HEK293 (cell line): Measurements from ENCODE around the gene PCDH15.

Source experiments
- CTCF ChIA-PET: fragments of 350-600 bp; formaldehyde crosslinking; extraction: SDS; loops from one replicate; lab custom pipeline; 2021; ENCODE audit warnings: antibody characterized with exemption; lab: Yijun Ruan, JAX
- POLR2A ChIA-PET: fragments of 300-600 bp; formaldehyde crosslinking; extraction: SDS; loops from one replicate; lab custom pipeline; 2020; ENCODE audit warnings: antibody characterized with exemption, inconsistent platforms; lab: Yijun Ruan, JAX
- H3K27ac ChIP-seq: fragments of 200-500 bp; sonication (Bioruptor generic); 2 replicates; pipeline ENCODE4 v1.5.1; 2014; ENCODE audit warnings: low read depth, low read length, control low read depth, inconsistent platforms; ENCODE audit errors: extremely low read depth
- H3K36me3 ChIP-seq, 2 experiments: fragments of 200-500 bp in 1 of 2; sonication (Bioruptor generic) in 1 of 2; 1 replicate in 1 of 2; 2 replicates in 1 of 2; pipeline ENCODE4 v1.5.1; 2014 to 2017; ENCODE audit warnings: inconsistent platforms in 2 of 2, low read length in 2 of 2; ENCODE audit not compliant: control insufficient read depth in 2 of 2, insufficient read depth in 1 of 2
- H3K4me1 ChIP-seq: fragments of 200-500 bp; sonication (Bioruptor generic); 2 replicates; pipeline ENCODE4 v1.5.1; 2014; ENCODE audit warnings: mild to moderate bottlenecking, low read length, inconsistent platforms; ENCODE audit not compliant: control insufficient read depth, insufficient read depth
- H3K4me3 ChIP-seq: 2 replicates; pipeline ENCODE4 v1.5.1; 2011; ENCODE audit warnings: low read depth, mild to moderate bottlenecking, control low read depth, low read length, moderate library complexity
- H3K9me3 ChIP-seq: fragments of 200-500 bp; sonication (Bioruptor generic); 2 replicates; pipeline ENCODE4 v1.5.1; 2014; ENCODE audit warnings: low read depth, low read length, inconsistent platforms; ENCODE audit not compliant: control insufficient read depth, insufficient read depth
- ATF2 ChIP-seq: fragments of 450-650 bp; formaldehyde crosslinking; IDR thresholded peaks from 2 replicates; pipeline ENCODE4 v1.5.1; 2016; ENCODE audit warnings: missing biosample characterization, missing genetic modification characterization, low read depth
- KLF17 ChIP-seq: fragments of 450-650 bp; formaldehyde crosslinking; IDR thresholded peaks from 2 replicates; pipeline ENCODE4 v1.5.1; 2016; ENCODE audit warnings: missing biosample characterization, missing genetic modification characterization
- OSR2 ChIP-seq: fragments of 450-650 bp; formaldehyde crosslinking; IDR thresholded peaks from 2 replicates; pipeline ENCODE4 v1.5.1; 2016; ENCODE audit warnings: missing biosample characterization, missing genetic modification characterization
- PRDM1 ChIP-seq: fragments of 450-650 bp; formaldehyde crosslinking; IDR thresholded peaks from 2 replicates; pipeline ENCODE4; 2016; ENCODE audit warnings: missing biosample characterization, missing genetic modification characterization
- WT1 ChIP-seq: fragments of 450-650 bp; formaldehyde crosslinking; IDR thresholded peaks from 2 replicates; pipeline ENCODE4 v1.5.1; 2016; ENCODE audit warnings: missing biosample characterization, missing genetic modification characterization
- ZBTB21 ChIP-seq: fragments of 450-650 bp; formaldehyde crosslinking; IDR thresholded peaks from 2 replicates; pipeline ENCODE4 v1.5.1; 2017; ENCODE audit warnings: missing biosample characterization, missing genetic modification characterization
- ZBTB49 ChIP-seq: fragments of 450-650 bp; formaldehyde crosslinking; IDR thresholded peaks from 2 replicates; pipeline ENCODE4 v1.5.1; 2016; ENCODE audit warnings: missing biosample characterization, missing genetic modification characterization, low read depth
- ZNF133 ChIP-seq: fragments of 450-650 bp; formaldehyde crosslinking; IDR thresholded peaks from 2 replicates; pipeline ENCODE4 v1.5.1; 2016; ENCODE audit warnings: missing biosample characterization, missing genetic modification characterization
- ZNF24 ChIP-seq: fragments of 450-650 bp; formaldehyde crosslinking; IDR thresholded peaks from 2 replicates; pipeline ENCODE4 v1.5.1; 2016; ENCODE audit warnings: missing biosample characterization, missing genetic modification characterization
- ZNF248 ChIP-seq: fragments of 450-650 bp; formaldehyde crosslinking; IDR thresholded peaks from 2 replicates; pipeline ENCODE4 v1.5.1; 2017; ENCODE audit warnings: missing biosample characterization, missing genetic modification characterization
- ZNF341 ChIP-seq: fragments of 450-650 bp; formaldehyde crosslinking; IDR thresholded peaks from 2 replicates; pipeline ENCODE4; 2016; ENCODE audit warnings: low read depth, missing biosample characterization, missing genetic modification characterization
- ZNF362 ChIP-seq: fragments of 450-650 bp; formaldehyde crosslinking; IDR thresholded peaks from 2 replicates; pipeline ENCODE4 v1.5.1; 2016; ENCODE audit warnings: missing biosample characterization, missing genetic modification characterization
- ZNF521 ChIP-seq: fragments of 450-650 bp; formaldehyde crosslinking; IDR thresholded peaks from 2 replicates; pipeline ENCODE4 v1.5.1; 2017; ENCODE audit warnings: missing biosample characterization, mild to moderate bottlenecking, missing genetic modification characterization
- ZNF555 ChIP-seq: fragments of 450-650 bp; formaldehyde crosslinking; conservative IDR thresholded peaks from 2 replicates; pipeline ENCODE4 v1.5.1; 2017; ENCODE audit warnings: missing biosample characterization, mild to moderate bottlenecking, missing genetic modification characterization, inconsistent platforms
- ZNF596 ChIP-seq: fragments of 450-650 bp; IDR thresholded peaks from 2 replicates; pipeline ENCODE4 v1.5.0; 2018; ENCODE audit warnings: missing biosample characterization, mild to moderate bottlenecking, missing genetic modification characterization, moderate library complexity
- ZNF660 ChIP-seq: fragments of 450-650 bp; IDR thresholded peaks from 2 replicates; pipeline ENCODE4 v1.5.1; 2018; ENCODE audit warnings: missing biosample characterization, mild to moderate bottlenecking, missing genetic modification characterization
- TF ChIP-seq, protein P1 (sequence below): fragments of 450-650 bp; formaldehyde crosslinking; IDR thresholded peaks from 2 replicates; pipeline ENCODE4 v1.5.1; 2016; ENCODE audit warnings: missing biosample characterization, missing genetic modification characterization, borderline replicate concordance

The PCDH15 gene

GRCh38 chr10:54808186-54808935 is 7.3 kb upstream of the PCDH15 start:
- no peaks in the 10 kb centered on the region for H3K36me3 ChIP-seq
- TF ChIP-seq ZNF248 (tag by site-specific recombination) (no peak), ZNF660 (tag by site-specific recombination) (no peak), ZNF596 (tag by site-specific recombination) (no peak), WT1 (no peak), ZNF521 (tag by site-specific recombination) (no peak), OSR2 (tag by site-specific recombination) (no peak), ZNF362 (no peak), ZBTB49 (tag by site-specific recombination) (no peak), ZNF24 (tag by site-specific recombination) (no peak), ZBTB21 (tag by site-specific recombination) (no peak), PRDM1 (tag by site-specific recombination) (no peak), KLF17 (tag by site-specific recombination) (no peak), ATF2 (no peak), ZNF133 (tag by site-specific recombination) (no peak), ZNF555 (no peak), ZNF341 (tag by site-specific recombination) (no peak)
- TF ChIP-seq, protein P1, sequence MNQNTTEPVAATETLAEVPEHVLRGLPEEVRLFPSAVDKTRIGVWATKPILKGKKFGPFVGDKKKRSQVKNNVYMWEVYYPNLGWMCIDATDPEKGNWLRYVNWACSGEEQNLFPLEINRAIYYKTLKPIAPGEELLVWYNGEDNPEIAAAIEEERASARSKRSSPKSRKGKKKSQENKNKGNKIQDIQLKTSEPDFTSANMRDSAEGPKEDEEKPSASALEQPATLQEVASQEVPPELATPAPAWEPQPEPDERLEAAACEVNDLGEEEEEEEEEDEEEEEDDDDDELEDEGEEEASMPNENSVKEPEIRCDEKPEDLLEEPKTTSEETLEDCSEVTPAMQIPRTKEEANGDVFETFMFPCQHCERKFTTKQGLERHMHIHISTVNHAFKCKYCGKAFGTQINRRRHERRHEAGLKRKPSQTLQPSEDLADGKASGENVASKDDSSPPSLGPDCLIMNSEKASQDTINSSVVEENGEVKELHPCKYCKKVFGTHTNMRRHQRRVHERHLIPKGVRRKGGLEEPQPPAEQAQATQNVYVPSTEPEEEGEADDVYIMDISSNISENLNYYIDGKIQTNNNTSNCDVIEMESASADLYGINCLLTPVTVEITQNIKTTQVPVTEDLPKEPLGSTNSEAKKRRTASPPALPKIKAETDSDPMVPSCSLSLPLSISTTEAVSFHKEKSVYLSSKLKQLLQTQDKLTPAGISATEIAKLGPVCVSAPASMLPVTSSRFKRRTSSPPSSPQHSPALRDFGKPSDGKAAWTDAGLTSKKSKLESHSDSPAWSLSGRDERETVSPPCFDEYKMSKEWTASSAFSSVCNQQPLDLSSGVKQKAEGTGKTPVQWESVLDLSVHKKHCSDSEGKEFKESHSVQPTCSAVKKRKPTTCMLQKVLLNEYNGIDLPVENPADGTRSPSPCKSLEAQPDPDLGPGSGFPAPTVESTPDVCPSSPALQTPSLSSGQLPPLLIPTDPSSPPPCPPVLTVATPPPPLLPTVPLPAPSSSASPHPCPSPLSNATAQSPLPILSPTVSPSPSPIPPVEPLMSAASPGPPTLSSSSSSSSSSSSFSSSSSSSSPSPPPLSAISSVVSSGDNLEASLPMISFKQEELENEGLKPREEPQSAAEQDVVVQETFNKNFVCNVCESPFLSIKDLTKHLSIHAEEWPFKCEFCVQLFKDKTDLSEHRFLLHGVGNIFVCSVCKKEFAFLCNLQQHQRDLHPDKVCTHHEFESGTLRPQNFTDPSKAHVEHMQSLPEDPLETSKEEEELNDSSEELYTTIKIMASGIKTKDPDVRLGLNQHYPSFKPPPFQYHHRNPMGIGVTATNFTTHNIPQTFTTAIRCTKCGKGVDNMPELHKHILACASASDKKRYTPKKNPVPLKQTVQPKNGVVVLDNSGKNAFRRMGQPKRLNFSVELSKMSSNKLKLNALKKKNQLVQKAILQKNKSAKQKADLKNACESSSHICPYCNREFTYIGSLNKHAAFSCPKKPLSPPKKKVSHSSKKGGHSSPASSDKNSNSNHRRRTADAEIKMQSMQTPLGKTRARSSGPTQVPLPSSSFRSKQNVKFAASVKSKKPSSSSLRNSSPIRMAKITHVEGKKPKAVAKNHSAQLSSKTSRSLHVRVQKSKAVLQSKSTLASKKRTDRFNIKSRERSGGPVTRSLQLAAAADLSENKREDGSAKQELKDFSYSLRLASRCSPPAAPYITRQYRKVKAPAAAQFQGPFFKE: no peak
- CTCF ChIA-PET: interaction anchor here (0.6 kb wide), 1 partner anchor 23 kb away, joined by 3 read pairs; no protein-coding TSS in a partner anchor

More at GRCh38 chr10:54808186-54808935, 7.3 kb upstream of the PCDH15 start:
- POLR2A ChIA-PET: no interaction called here
- Histone ChIP-seq H3K4me3 (no peak overlapping the region), H3K4me1 (no peaks in the 10 kb centered on the region), H3K27ac (no peak overlapping the region), H3K9me3 (no peaks in the 10 kb centered on the region)
